IMR-90 (cell line): ENCODE measurements around the gene PACSIN2. TPM values are rescaled to one million over a fixed set of nuclear protein-coding genes. Genes with fewer than 3 reads are reported as not detected.

Source experiments
- ATAC-seq: fragments of 200-7000 bp; cut with Tn5 transposase; 2 replicates; pipeline ENCODE4 v1.9.1; 2020; ENCODE audit warnings: low read depth, mild to moderate bottlenecking, moderate library complexity
- BruUV-seq: library from RNA; stranded (reverse); fragments of 400-500 nt; replicated peaks from 2 replicates; lab custom pipeline; 2021; lab: Mats Ljungman, UMichigan
- CTCF ChIA-PET: fragments of 300-600 bp; formaldehyde crosslinking; extraction: SDS; loops from one replicate; lab custom pipeline; 2021; ENCODE audit warnings: antibody characterized with exemption; lab: Yijun Ruan, JAX
- POLR2A ChIA-PET: fragments of 300-600 bp; sonication (Branson Sonifier 250); formaldehyde crosslinking; loops from one replicate; lab custom pipeline; 2022; ENCODE audit warnings: antibody characterized with exemption; ENCODE audit not compliant: unreplicated experiment; lab: Charles Lee
- DNase-seq: peaks from one replicate; pipeline ENCODE4 v3.0.0; 2013
- H2AFZ ChIP-seq: replicated peaks from 2 replicates; pipeline ENCODE3; 2013; ENCODE audit warnings: low read length, mild to moderate bottlenecking; ENCODE audit not compliant: poor library complexity
- H2AK5ac ChIP-seq: 2 replicates; pipeline ENCODE4 v1.6.1; 2013; ENCODE audit warnings: low read depth, low read length, inconsistent platforms
- H2AK9ac ChIP-seq: replicated peaks from 2 replicates; pipeline ENCODE3; 2013; ENCODE audit warnings: mild to moderate bottlenecking, low read depth, low read length, moderate library complexity; ENCODE audit not compliant: poor library complexity
- H2BK120ac ChIP-seq: 2 replicates; pipeline ENCODE4 v1.6.1; 2013; ENCODE audit warnings: low read depth, low read length, inconsistent platforms
- H2BK15ac ChIP-seq: 3 replicates; pipeline ENCODE4 v1.6.1; 2013; ENCODE audit warnings: low read depth, low read length, inconsistent platforms
- H2BK20ac ChIP-seq: 2 replicates; pipeline ENCODE4 v1.6.1; 2013; ENCODE audit warnings: low read depth, mild to moderate bottlenecking, inconsistent platforms, low read length, moderate library complexity
- H2BK5ac ChIP-seq: 2 replicates; pipeline ENCODE4 v1.6.1; 2013; ENCODE audit warnings: mild to moderate bottlenecking, low read depth, low read length, inconsistent platforms; ENCODE audit not compliant: poor library complexity, severe bottlenecking
- H3K14ac ChIP-seq: replicated peaks from 2 replicates; pipeline ENCODE4 v1.6.1; 2013; ENCODE audit warnings: low read depth, low read length, inconsistent platforms
- H3K18ac ChIP-seq: 2 replicates; pipeline ENCODE4 v1.6.1; 2013; ENCODE audit warnings: low read depth, low read length, control low read depth
- H3K23ac ChIP-seq: 2 replicates; pipeline ENCODE4 v1.6.1; 2013; ENCODE audit warnings: low read depth, low read length, inconsistent platforms
- H3K27ac ChIP-seq: 2 replicates; pipeline ENCODE4 v1.5.1; 2013; ENCODE audit warnings: mild to moderate bottlenecking, control low read depth, low read length; ENCODE audit not compliant: insufficient read depth
- H3K27me3 ChIP-seq: 2 replicates; pipeline ENCODE4 v1.6.1; 2013; ENCODE audit warnings: low read length; ENCODE audit not compliant: control insufficient read depth, insufficient read depth
- H3K36me3 ChIP-seq: 2 replicates; pipeline ENCODE4 v1.6.1; 2013; ENCODE audit warnings: low read length, mixed read lengths; ENCODE audit not compliant: control insufficient read depth, insufficient read depth
- H3K4ac ChIP-seq: 2 replicates; pipeline ENCODE4 v1.6.1; 2013; ENCODE audit warnings: low read depth, low read length, inconsistent platforms
- H3K4me1 ChIP-seq: 2 replicates; pipeline ENCODE4 v1.6.1; 2013; ENCODE audit warnings: low read length, mixed read lengths; ENCODE audit not compliant: control insufficient read depth, insufficient read depth
- H3K4me2 ChIP-seq: 2 replicates; pipeline ENCODE4 v1.6.1; 2013; ENCODE audit warnings: low read depth, mild to moderate bottlenecking, control low read depth, low read length, moderate library complexity
- H3K4me3 ChIP-seq: 2 replicates; pipeline ENCODE4 v1.5.1; 2013; ENCODE audit warnings: low read depth, mild to moderate bottlenecking, control low read depth, low read length, moderate library complexity; ENCODE audit not compliant: insufficient read depth
- H3K56ac ChIP-seq: 2 replicates; pipeline ENCODE4 v1.6.1; 2013; ENCODE audit warnings: low read length, inconsistent platforms; ENCODE audit not compliant: insufficient read depth; ENCODE audit errors: extremely low read depth
- H3K79me1 ChIP-seq, 2 experiments: 2 replicates each; pipeline ENCODE4 v1.6.1; 2013; ENCODE audit warnings: low read length in 2 of 2, inconsistent platforms in 1 of 2, low read depth in 1 of 2
- H3K9ac ChIP-seq: 2 replicates; pipeline ENCODE4 v1.6.1; 2013; ENCODE audit warnings: low read depth, low read length, control low read depth
- H3K9me1 ChIP-seq: 2 replicates; pipeline ENCODE4 v1.6.1; 2013; ENCODE audit warnings: low read length, inconsistent platforms; ENCODE audit not compliant: insufficient read depth
- H3K9me3 ChIP-seq: 2 replicates; pipeline ENCODE4 v1.6.1; 2013; ENCODE audit warnings: low read length; ENCODE audit not compliant: control insufficient read depth, insufficient read depth
- H4K20me1 ChIP-seq: 2 replicates; pipeline ENCODE4 v1.6.1; 2013; ENCODE audit warnings: low read length, inconsistent platforms; ENCODE audit not compliant: insufficient read depth
- H4K5ac ChIP-seq: 2 replicates; pipeline ENCODE4 v1.6.1; 2013; ENCODE audit warnings: mild to moderate bottlenecking, low read depth, low read length, control low read depth
- H4K8ac ChIP-seq, 2 experiments: 2 replicates each; pipeline ENCODE4 v1.6.1; 2013; ENCODE audit warnings: low read depth in 2 of 2, low read length in 2 of 2, control low read depth in 1 of 2, inconsistent platforms in 1 of 2
- H4K91ac ChIP-seq: 2 replicates; pipeline ENCODE4 v1.6.1; 2013; ENCODE audit warnings: low read depth, low read length, inconsistent platforms; ENCODE audit not compliant: insufficient read depth
- MAFK ChIP-seq: IDR thresholded peaks from 2 replicates; pipeline ENCODE4 v1.6.1; 2012; ENCODE audit warnings: low read depth, low read length, improper control_type of control experiment
- WGBS, 2 experiments: methylation state at CpG; one replicate each; pipeline versions ENCODE4 v1.1.5 to v1.1.7; 2013; ENCODE audit warnings: missing lambda C conversion rate in 2 of 2; ENCODE audit not compliant: insufficient read length in 1 of 2; ENCODE audit errors: extremely low coverage in 2 of 2; 5-methylcytosine and 5-hydroxymethylcytosine counted together
- dilution Hi-C: fragments of 300-500 bp; cut with HindIII; formaldehyde crosslinking; loops from one replicate; pipeline ENCODE4 v1.14.3; 2018; ENCODE audit warnings: low sequenced_read_pairs; ENCODE audit not compliant: unreplicated experiment
- in situ Hi-C: fragments of 300-500 bp; cut with MboI; formaldehyde crosslinking; loops from 3 replicates; pipeline ENCODE4 v1.14.3; 2019; ENCODE audit warnings: low sequenced_read_pairs, inconsistent platforms, mixed read lengths
- intact Hi-C: fragments of 100-400 bp; cut with micrococcal nuclease; formaldehyde crosslinking; loops from 2 replicates; pipeline ENCODE4 v1.10.0; 2022
- polyA plus RNA-seq, 3 experiments: library from polyadenylated mRNA; depleted of rRNA; stranded (reverse); fragments of >200 nt; gene quantifications; 2 replicates each; pipeline ENCODE4 v1.2.3, GENCODE V29; 2012; ENCODE audit warnings: low replicate concordance in 1 of 3
- total RNA-seq: library from RNA; depleted of rRNA; stranded (reverse); fragments of >200 nt; gene quantifications from 2 replicates; pipeline ENCODE4 v1.2.3, GENCODE V29; 2012

The PACSIN2 gene
- total and polyA plus RNA-seq, 2 of the 4 experiments (the other 2 are of a cell fraction) = 85.0 to 118 TPM

GRCh38 chr22:42901790-42902508 is 113.0 kb downstream of the PACSIN2 start:
- Histone ChIP-seq H3K4ac (no peak overlapping the region), H3K79me1 (peaks cover 70 to 95% of the 10 kb centered on the region in 2 experiments), H3K36me3 (peaks cover 8% of the 10 kb centered on the region; the same call in 1 of the 2 replicates), H3K23ac (no peak overlapping the region), H3K56ac (no peak overlapping the region), H2BK5ac (no peak overlapping the region), H3K4me1 (peaks cover 10% of the 10 kb centered on the region), H3K27me3 (no peaks in the 10 kb centered on the region), H3K18ac (no peak overlapping the region), H4K5ac (no peak overlapping the region), H3K9ac (no peak overlapping the region), H3K14ac (no peak overlapping the region), H3K9me1 (peaks cover 49% of the 10 kb centered on the region), H2AK5ac (no peak overlapping the region), H3K4me2 (no peak overlapping the region), H2AK9ac (no peak overlapping the region), H3K9me3 (no peaks in the 10 kb centered on the region), H2BK120ac (no peak overlapping the region), H4K20me1 (peaks cover 90% of the 10 kb centered on the region), H3K4me3 (no peak overlapping the region), H2BK15ac (no peak overlapping the region), H2AFZ (no peak overlapping the region), H2BK20ac (no peak overlapping the region), H4K91ac (no peak overlapping the region), H3K27ac (no peak overlapping the region), H4K8ac (no peak overlapping the region)
- TF ChIP-seq MAFK = no peak
- POLR2A ChIA-PET = no interaction called here
- intact Hi-C loops (loop anchor here (5.0 kb wide), 1 partner anchor 110 kb away; no protein-coding TSS in a partner anchor), dilution Hi-C loops (no loop called here), in situ Hi-C loops (no loop called here)
- ATAC-seq (no peak), DNase-seq (no peak)
- BruUV-seq = no TSS peak
- CTCF ChIA-PET = interaction anchor here (0.6 to 0.8 kb wide), 2 partner anchors 16 to 59 kb away, joined by 3 read pairs; no protein-coding TSS in a partner anchor
- WGBS, 2 experiments = 81% methylated on average over 8 of the region's 14 CpGs; no CpG with 5 or more reads in 1 of the 2 experiments
